ENCODE data around the gene PRKCE. TPM values are rescaled to one million over a fixed set of nuclear protein-coding genes. Genes with fewer than 3 reads are reported as not detected.

The PRKCE gene
- total and polyA plus RNA-seq, 2 of the 8 experiments (the other 6 are each of a cell fraction or from before 2014, with no cell fraction given): 0.54 to 2.1 TPM

DNA sequence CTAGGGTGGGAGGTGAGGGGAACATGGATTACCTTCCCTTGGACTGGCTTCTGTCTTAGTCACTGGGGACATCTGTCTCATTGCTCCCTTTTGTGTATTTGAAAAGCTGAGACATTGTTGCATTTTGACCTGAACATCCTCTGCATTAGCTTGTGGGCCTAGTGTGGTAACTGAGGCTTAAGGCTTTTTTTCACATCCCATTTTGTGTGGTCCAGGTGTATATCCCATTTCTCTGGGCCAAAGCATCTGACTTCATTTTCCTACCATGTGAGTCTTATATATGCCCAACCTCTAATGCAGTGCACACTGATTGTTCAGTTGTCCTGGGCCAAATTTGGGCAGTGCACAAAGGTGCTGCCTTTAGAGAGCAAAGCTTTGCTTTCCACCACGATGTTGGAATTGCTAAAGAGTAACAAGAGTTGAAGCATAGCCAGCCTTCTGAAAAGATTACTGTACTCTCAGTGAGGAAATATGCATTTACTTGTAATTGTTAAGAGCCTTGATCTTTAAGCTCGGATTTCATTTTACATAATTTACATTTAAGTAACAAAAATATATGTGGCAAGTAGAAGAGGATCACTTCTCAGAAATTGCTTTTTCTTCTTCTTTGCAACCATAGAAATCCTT lies 13.3 kb downstream of the PRKCE start (continued):
- no peak for TF ChIP-seq ZNF274 (IDR thresholded peaks at IDR 0.05; ENCODE audit: borderline replicate concordance, extremely low read depth, low read length)
- TF ChIP-seq SIX5 (IDR thresholded peaks at IDR 0.05; ENCODE audit: low read depth, low read length): no peak
- no peak for TF ChIP-seq CTBP2 (IDR thresholded peaks at IDR 0.05; ENCODE audit: borderline replicate concordance, insufficient read depth, insufficient read length, low read length)
- no peak for TF ChIP-seq SP2 (IDR thresholded peaks at IDR 0.05; ENCODE audit: low read length)
- no peak for TF ChIP-seq SP4 (IDR thresholded peaks at IDR 0.05; ENCODE audit: low read length)
- no peak for TF ChIP-seq NRF1 (IDR thresholded peaks at IDR 0.05; ENCODE audit: low read depth, low read length)
